Suppressor macrophage (primary cell): Measurements from ENCODE around the gene HS3ST4.

Source experiments
- DNase-seq, 4 experiments: peaks; one replicate each; pipeline ENCODE4 v3.0.0-alpha.2; 2020 to 2022

HS3ST4 gene

DNA sequence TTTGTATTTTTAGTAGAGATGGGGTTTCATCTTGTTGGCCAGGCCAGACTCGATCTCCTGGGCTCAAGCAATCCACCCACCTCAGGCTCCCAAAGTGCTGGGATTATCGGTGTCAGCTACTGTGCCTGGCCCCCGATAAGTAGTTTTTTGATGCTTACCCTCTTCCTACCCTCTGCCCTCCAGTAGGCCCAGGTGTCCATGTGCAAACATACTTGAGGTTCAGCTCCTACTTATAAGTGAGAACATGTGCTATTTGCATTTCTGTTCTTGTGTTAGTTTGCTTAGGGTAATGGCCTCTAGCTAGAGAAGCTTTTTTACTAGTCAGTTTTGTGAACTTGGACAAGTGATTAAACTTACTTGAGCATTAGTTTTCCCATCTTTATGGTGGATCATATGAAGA is 136.8 kb downstream of the HS3ST4 start:
- DNase-seq, result no peak

GRCh38 chr16:25832291-25832690 is 140.5 kb downstream of the HS3ST4 start:
- no peak for DNase-seq

DNA sequence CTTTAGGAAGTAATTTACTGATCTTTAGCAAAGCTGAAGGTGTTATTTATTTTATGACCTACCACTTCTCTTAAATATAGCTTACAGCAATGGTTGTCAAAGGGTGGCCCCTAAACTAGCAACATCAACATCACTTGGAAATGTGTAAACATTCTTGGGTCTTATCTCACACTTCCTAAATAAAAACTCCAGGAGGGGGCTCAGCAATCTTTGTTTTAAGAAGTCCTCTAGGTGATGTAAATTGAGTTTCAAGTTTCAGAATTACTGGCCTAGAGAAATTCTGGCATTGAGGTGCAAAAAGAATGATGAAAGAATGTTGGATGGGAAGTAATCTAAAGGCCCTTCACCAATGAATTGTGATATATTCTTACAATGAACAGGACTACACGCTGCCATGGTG is 142.3 kb downstream of the HS3ST4 start:
- DNase-seq, result no peak

DNA sequence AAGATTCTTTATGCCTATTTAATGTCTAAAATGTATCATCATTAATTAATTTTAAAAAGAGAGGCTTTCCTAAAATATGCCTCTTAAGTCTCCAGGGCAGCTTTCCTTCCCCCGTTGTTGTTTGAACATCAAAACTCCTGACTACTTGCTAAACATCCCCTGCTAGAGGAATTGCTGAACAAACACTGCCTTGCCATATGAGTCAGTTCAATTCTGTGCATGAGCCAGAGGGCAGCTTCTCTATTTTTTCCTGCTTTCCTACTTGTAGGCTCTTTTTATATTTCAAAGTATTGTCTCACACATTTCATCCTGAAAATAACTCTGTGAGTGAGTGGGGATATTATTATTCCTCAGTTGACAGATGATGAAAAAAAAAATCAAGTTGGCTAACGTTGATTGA is 143.4 kb downstream of the HS3ST4 start:
- peak; percentile 45 to 76 (median 60) for DNase-seq

GRCh38 chr16:25838724-25839186 is 147.0 kb downstream of the HS3ST4 start:
- peak; percentile 55 to 82 (median 66) for DNase-seq

DNA sequence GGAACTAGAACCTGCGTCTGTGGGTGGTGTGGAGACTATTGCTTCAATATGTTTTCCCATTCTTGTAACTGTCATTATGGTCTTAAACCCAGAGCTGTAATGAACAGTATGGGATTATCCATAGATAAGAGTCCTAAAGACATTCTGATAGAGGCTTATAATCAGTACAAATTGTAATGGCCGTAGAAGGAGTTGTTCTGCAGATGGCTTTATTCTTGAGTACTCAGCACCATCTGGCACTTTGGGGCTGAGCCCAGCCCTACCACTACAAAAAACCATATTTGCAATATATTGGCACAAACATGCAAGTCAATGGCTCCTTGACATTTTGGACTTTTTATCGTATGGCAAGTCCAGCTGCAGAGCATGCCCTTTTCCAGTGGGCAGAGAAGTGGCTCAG is 150.0 kb downstream of the HS3ST4 start:
- DNase-seq, result no peak

- DNase-seq, result no peak
These were observed 154.1 kb downstream of the HS3ST4 start for GRCh38 chr16:25845901-25846300.

DNA sequence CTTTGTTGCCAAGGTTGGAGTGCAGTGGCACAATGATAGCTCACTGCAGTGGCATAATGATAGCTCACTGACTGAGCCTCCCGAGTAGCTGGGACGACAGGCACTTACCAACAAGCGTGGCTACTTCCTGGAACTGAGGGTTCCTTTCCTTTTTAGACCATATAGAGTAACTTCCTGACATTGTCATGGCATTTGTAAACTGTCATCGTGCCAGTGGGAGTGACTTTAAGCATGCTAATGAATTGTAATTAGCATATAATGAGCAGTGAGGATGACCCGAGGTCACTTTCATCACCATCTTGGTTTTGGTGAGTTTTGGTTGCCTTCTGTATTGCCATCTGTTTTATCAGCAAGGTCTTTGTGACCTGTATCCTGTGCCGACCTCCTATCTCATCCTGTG is 162.4 kb downstream of the HS3ST4 start:
- DNase-seq, result no peak

GRCh38 chr16:25855063-25855462 is 163.3 kb downstream of the HS3ST4 start:
- no peak for DNase-seq

GRCh38 chr16:25855818-25856217 is 164.1 kb downstream of the HS3ST4 start:
- no peak for DNase-seq

GRCh38 chr16:25859645-25860044 is 167.9 kb downstream of the HS3ST4 start:
- DNase-seq, result no peak

DNA sequence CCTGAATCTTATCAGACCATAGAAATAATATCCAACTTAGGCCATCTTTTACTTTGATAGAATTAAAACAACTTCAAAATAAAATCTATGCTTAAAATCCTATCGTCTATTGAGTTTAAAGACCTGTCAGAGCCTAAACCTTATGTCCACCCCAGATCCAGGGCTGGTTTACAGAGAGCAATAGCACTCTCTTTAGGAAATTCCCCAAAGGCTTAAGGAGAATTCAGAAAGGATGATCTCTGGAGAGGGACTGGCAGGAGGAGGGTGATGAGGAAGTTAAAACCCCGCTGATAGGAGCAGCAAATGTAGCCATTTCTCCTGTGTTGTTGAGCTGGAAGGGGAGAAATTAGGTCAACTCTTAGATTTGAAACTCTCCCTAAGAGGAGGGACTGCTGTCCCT is 175.3 kb downstream of the HS3ST4 start:
- DNase-seq, result no peak

DNA sequence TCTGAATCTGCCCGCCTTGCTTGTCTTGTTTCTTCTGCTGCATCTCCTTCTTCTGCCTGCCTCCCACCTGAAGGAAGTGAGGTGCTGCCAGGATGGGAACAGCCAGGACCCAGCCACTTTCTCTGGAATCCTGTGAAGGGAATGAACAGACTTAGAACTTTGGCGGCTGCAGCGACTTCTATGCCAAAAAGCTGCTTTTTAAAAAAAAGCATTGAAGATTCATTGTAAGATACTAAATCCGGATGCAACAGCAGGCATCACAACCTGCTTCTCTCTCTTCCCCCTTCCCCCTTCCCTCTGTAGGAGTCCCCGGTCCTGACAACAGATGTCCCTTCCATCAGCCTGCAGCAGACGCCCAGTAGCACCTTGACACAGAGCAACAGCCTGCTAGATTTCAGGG is 176.3 kb downstream of the HS3ST4 start:
- DNase-seq, result no peak

- no peak for DNase-seq
These were observed 177.1 kb downstream of the HS3ST4 start for GRCh38 chr16:25868706-25869370.

DNA sequence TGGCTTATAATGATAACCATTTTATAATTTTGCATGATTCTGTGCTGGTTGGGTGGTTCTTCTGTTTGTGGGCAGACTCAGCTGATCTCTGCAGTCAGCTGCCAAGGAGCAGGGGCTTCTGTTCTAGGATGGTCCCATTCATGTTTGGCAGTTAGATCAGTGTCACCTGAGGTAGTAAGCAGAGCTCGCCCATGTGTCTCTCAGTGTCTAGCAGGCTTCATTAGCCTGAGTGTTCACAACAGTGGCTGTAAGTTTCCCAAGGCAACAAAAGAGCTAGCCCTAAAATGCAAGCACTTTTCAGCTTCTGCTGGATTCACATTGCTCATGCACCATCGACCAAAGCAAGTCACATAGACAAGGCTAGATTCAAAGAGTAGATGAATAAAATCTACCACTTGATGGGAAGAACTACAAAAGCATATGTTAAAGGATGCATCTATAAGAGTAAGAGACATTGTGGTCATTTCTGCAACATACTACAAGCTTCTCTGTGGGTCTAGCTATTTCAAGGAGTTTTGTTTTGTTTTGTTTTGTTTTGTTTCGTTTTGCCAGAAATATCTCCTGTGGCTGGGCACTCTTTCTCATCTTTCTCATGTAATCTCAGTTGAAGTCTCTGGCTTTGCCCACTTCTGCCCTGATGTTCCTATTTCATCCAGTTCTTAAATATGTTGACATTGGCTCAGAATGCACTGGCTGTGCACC is 180.8 kb downstream of the HS3ST4 start:
- no peak for DNase-seq

DNA sequence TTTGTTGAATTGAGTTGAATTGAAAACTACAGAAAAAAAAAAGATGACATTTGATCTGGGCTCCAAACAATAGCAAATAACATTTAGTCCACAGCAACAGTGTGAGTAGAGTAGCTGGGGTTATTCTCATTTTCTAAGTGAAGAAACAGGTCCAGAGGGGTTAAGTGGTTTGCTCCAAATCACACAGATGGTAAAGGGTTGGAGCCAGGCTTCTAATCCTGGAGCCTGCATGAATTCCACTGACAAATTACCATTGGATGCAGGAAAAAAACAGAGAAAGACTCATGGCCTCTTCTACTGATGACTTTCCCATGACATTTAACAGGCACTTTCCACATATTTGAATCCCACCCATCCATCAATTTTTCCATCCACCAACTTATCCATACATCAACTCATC is 182.4 kb downstream of the HS3ST4 start:
- DNase-seq, result no peak

GRCh38 chr16:25875956-25876598 is 184.3 kb downstream of the HS3ST4 start:
- DNase-seq, result no peak

GRCh38 chr16:25877103-25877502 is 185.3 kb downstream of the HS3ST4 start:
- no peak for DNase-seq

GRCh38 chr16:25886598-25886997 is 194.8 kb downstream of the HS3ST4 start:
- DNase-seq, result no peak

GRCh38 chr16:25888868-25889267 is 197.1 kb downstream of the HS3ST4 start:
- no peak for DNase-seq

GRCh38 chr16:25893332-25893731 is 201.6 kb downstream of the HS3ST4 start:
- DNase-seq, result no peak

DNA sequence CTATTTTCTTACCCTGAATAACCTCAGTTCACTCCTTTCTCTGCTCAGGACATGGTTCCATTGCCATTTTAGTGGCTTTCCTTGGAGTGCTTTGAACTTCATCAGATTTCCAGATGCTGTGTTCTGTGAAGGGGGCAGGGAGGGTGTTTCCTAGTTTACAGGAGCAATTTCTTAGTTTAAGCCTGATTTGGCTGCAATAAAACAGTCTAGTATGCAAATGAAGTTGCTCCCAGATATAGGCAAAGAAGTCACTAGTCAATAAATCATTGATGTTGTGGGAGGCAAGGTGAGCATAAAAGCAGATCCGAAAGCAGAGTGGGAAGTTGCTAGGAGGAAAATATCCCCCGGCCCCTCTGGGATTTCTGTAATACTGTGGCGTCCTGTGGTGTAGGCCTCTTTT is 202.3 kb downstream of the HS3ST4 start:
- DNase-seq, result no peak

DNA sequence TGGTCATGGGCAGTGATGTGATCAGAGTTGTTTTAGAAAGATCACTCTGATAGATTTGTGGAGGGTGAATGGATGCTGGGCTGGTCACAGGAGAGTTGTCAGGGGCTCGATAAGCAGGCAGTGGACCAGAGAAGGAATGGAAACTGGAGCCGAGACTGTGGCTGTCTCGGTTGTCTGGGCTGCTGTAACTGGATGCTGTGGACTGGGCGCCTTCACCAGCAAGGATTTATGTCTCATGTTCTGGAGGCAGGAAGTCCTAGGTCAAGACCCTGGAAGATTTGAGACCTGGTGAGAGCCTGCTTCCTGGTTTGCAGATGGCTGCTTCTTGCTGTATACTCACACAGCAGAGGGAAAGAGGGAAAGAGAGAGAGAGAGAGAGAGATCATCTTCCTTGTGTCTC is 203.6 kb downstream of the HS3ST4 start:
- no peak for DNase-seq

DNA sequence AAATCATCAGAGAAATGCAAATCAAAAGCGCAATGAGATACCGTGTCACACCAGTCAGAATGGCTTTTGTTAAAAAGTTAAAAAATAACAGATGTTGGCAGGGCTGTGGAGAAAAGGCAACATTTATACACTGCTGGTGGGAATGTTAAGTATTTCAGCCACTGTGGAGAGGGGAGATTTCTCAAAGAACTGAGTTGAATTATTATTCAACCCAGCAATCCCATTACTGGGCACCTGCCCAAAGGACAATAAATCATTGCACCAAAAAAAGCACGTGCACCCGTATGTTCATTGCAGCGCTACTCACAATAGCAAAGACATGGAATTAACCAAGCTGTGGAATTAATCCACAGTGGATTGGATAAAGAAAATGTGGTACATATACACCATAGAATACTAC is 204.7 kb downstream of the HS3ST4 start:
- DNase-seq, result no peak
